Neural progenitor cell (in vitro differentiated cells): ENCODE data around the gene WDR76.

Experiments used
- CTCF ChIP-seq: fragments of 200-600 bp; sonication (generic); IDR thresholded peaks from 2 replicates; pipeline ENCODE4 v1.5.1; 2017; ENCODE audit warnings: antibody characterized with exemption, mild to moderate bottlenecking
- EZH2 ChIP-seq: fragments of 200-600 bp; sonication (generic); IDR thresholded peaks from 2 replicates; pipeline ENCODE4 v1.6.1; 2017; ENCODE audit warnings: antibody characterized with exemption, mild to moderate bottlenecking, moderate library complexity

DNA sequence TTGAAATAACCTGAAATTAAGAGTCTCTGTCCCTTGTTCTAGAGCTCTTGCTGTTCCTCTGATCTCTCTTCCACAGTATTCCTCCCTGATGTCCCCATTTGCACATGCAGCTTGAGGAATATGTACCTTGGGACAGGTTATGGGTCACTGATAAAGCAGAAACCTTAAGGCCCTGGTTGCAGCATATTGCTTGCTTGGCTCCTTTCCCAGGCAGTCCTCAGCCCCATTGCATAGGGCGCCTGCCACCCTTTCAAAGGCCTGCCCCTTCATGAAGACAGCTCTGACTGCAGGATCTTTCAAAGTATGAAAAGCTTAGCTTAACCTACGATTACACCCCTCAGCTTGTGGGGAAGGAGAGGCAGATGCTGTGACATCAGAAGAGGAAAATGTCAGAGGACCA, 51.6 kb downstream of the WDR76 start:
- TF ChIP-seq CTCF (no peak), EZH2 (no peak)
